ENCODE results near the gene OR4Q3.
"Not testable (repeated sequence)": the region's sequence is repeated elsewhere in the genome, so short reads cannot be mapped to it uniquely, and the experiment has no call there.

Gene OR4Q3

GRCh38 chr14:19743256-19743655 lies at the start of gene OR4Q3:
OR4Q3 (plus strand) TSS chr14:19743571.
- DNase-seq = no peak

DNA sequence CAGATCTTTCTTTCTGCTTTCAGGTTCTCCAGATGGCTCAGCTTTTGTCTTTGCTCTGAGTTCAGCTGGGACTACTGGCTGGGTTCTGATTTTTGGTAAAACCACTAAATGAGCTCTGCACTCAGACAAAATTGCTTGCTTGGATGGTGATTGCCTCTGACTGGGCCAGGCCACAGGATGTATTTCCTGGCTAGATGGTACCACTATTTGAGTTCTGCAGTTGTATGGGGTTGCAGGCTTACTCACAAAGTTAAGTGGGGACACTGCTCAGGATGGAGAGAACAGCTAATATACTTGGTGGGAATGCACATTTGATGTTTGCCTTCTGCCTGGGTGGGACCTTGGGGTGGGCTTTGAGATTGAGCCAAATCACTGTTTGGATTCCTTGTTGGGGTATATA lies 14.0 kb upstream of the OR4Q3 start:
- no peak for DNase-seq

GRCh38 chr14:19729763-19730162 lies 13.6 kb upstream of the OR4Q3 start:
- no peak for DNase-seq

DNA sequence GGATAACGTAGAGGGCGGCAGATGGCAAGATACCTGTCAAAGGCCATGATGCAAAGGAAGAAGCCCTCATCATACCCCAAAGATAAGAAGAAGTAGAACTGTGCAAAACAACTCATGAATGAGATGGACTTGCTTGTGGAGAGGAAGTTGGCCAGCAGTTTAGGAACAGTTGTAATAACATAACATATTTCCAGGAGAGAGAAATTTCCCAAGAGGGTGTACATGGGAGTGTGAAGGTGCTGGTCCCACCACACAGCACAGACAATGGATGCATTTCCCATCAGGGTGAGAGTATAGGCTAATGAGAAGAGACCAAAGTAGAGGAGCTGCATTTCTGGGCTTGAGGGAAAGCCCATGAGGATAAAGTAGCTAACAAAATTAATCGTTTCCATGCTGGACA lies 9.5 kb upstream of the OR4Q3 start:
- DNase-seq = not testable (repeated sequence)

DNA sequence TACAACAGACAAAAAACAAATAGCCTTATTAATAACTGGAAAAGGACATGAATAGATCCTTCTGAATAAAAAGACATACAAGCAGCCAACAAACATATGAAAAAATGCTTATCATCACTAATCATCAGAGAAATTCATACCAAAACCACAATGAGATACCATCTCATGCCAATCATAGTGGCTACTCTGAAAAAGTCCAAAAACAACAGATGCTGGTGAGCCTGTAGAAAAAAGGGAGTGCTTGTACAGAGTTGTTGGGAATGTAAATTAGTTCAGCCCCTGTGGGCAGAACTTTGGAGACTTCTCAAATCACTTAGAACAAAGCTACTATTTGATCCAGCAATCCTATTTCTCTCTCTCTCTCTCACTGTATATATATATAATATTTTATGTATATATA lies 8.9 kb downstream of the OR4Q3 start:
- DNase-seq = not testable (repeated sequence)

GRCh38 chr14:19754172-19754571 lies 10.8 kb downstream of the OR4Q3 start:
- no peak for DNase-seq

GRCh38 chr14:19771491-19771890 lies 28.1 kb downstream of the OR4Q3 start:
- DNase-seq = not testable (repeated sequence)

DNA sequence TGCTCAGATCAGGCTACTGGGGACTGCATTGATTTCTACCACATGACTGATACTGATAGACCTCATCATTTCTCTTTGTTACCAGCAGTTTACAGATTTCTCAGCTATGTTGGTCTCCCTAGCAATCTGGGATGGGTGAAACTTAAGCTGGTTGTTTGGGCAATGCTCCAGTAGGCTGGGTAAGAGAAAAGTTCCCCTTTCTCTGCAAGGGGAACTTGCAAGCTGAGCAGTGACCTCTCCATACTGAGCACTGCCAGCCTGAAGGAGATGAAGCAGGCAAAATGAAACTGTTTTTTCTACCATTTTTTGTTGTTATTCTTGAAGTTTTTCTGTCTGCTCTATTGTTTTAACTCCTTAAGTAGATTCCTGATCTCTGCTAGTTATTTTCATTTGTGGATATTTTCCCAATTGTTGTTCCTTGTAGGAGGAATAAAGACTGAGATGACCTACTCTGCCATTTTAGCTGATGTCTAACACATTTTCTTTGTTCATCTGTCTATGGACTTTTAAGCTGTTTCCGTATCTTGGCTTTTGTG lies 28.6 kb downstream of the OR4Q3 start:
- DNase-seq = no peak

DNA sequence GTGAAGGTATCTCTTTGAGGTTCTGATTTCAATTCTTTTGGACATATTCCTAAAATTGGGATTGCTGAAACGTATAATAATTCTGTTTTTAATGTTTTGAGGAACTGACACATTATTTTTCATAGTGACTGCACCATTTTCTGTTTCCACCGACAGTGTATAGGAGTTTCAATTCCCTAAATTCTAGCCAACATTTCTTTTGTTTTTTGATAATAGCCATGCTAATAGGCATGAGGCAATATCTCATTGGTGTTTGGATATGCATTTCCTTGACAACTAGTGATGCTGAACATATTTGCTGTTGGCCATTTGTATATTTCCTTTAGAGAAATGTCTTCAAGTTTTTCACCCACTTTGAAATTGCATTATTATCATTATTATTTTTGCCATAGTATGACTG lies 29.1 kb downstream of the OR4Q3 start:
- not testable (repeated sequence) for DNase-seq

DNA sequence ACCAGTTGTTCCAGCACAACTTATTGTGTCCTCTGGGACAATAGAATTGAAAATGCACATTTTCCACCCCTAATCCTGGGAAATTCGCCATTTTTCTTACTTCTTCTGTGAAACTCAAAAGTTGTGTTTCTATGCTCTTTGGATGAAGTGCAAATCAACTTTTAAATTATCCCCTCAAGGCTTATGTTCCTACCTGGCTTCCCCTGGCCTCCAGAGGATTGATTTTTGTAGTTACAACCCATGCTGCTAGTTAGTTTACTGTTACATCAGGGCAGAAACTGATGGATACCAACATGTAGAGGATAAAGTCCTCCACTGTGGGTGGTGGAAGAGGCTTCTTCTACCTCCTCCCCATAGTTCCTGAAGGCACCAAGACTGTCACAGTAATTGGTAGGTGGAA lies 29.8 kb downstream of the OR4Q3 start, which contains the start of gene OR4M1:
Gene OR4M1 (plus strand): TSS at position 301 of the 400 bp plus-strand sequence. CDS start 6,819 bp downstream, outside the sequence.
- DNase-seq = not testable (repeated sequence)

DNA sequence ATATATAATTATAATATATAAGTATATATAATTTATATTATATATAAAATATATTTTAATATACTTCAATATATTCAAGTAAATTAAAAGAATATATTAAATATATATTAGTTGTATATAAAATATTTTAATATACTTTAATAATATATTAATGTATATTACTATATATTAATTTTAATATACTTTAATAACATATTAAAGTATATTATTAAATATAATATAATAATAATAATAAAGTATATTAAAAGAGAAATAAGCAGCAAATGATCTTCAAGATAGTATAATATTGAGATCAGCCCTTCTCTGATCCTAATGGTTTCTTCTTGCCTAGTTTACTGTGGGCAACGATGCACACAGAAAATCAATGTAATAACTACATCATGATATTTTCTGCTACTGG lies 32.2 kb downstream of the OR4Q3 start:
- no peak for DNase-seq

GRCh38 chr14:19785848-19786247 lies 42.5 kb downstream of the OR4Q3 start:
- DNase-seq = not testable (repeated sequence)

- not testable (repeated sequence) for DNase-seq
These were observed 43.9 kb downstream of the OR4Q3 start for GRCh38 chr14:19787318-19787717.

GRCh38 chr14:19788150-19788549 lies 44.8 kb downstream of the OR4Q3 start:
- DNase-seq = not testable (repeated sequence)

DNA sequence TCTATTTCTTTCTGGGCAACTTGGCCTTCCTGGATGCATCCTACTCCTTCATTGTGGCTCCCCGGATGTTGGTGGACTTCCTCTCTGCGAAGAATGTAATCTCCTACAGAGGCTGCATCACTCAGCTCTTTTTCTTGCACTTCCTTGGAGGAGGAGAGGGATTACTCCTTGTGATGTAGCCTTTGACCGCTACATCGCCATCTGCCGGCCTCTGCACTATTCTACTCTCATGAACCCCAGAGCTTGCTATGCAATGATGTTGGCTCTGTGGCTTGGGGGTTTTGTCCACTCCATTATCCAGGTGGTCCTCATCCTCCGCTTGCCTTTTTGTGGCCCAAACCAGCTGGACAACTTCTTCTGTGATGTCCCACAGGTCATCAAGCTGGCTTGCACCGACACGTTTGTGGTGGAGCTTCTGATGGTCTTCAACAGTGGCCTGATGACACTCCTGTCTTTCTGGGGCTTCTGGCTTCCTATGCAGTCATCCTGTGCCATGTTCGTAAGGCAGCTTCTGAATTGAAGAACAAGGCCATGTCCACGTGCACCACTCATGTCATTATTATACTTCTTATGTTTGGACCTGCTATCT lies 53.2 kb downstream of the OR4Q3 start:
- DNase-seq = not testable (repeated sequence)

Measured in KG1 (cell line).